ENCODE results near the gene KLHL33. TPM values are rescaled to one million over a fixed set of nuclear protein-coding genes. Genes with fewer than 3 reads are reported as not detected.
A peak's percentile ranks its signal among the peaks of the same experiment; 100 is the strongest.
"Not testable (repeated sequence)": the region's sequence is repeated elsewhere in the genome, so short reads cannot be mapped to it uniquely, and the experiment has no call there.

The KLHL33 gene
- total RNA-seq, 1 donor from 2014 or later = 0.04 TPM

- ATAC-seq = not testable (repeated sequence)
Measured at GRCh38 chr14:20452831-20453230, 16.9 kb upstream of the KLHL33 start.

- no peak for ATAC-seq
Measured at GRCh38 chr14:20446889-20447288, 10.9 kb upstream of the KLHL33 start.

GRCh38 chr14:20443650-20444049 is 7.7 kb upstream of the KLHL33 start:
- not testable (repeated sequence) for ATAC-seq

- no peak for ATAC-seq
Measured at GRCh38 chr14:20441461-20441860, 5.5 kb upstream of the KLHL33 start.

GRCh38 chr14:20440882-20441281 is 4.9 kb upstream of the KLHL33 start:
- ATAC-seq = peak; percentile 50

GRCh38 chr14:20440465-20440864 is 4.5 kb upstream of the KLHL33 start:
- peak; percentile 12 for ATAC-seq

GRCh38 chr14:20438664-20439063 is 2.7 kb upstream of the KLHL33 start:
- no peak for ATAC-seq

GRCh38 chr14:20436363-20436755 is 393 bp upstream of the KLHL33 start:
- ATAC-seq = no peak

- no peak for ATAC-seq
Measured at GRCh38 chr14:20434701-20435581, 1.0 kb downstream of the KLHL33 start.

GRCh38 chr14:20429801-20430669 is 5.9 kb downstream of the KLHL33 start:
- ATAC-seq = no peak

- ATAC-seq = peak; percentile 22
Measured at GRCh38 chr14:20428802-20429201, 7.2 kb downstream of the KLHL33 start.

- peak; percentile 11 for ATAC-seq
Measured at GRCh38 chr14:20428010-20428365, 8.0 kb downstream of the KLHL33 start.

GRCh38 chr14:20427231-20428009 is 8.5 kb downstream of the KLHL33 start:
- ATAC-seq = peak; percentile 70

GRCh38 chr14:20424851-20425250 is 11.1 kb downstream of the KLHL33 start:
- ATAC-seq = no peak

GRCh38 chr14:20422886-20423285 is 13.1 kb downstream of the KLHL33 start:
- ATAC-seq = no peak

- ATAC-seq = no peak
Measured at GRCh38 chr14:20421267-20421666, 14.7 kb downstream of the KLHL33 start.

- ATAC-seq = no peak
Measured at GRCh38 chr14:20419419-20419818, 16.5 kb downstream of the KLHL33 start.

GRCh38 chr14:20418501-20418909 is 17.5 kb downstream of the KLHL33 start:
- ATAC-seq = no peak

GRCh38 chr14:20417250-20418186 is 18.4 kb downstream of the KLHL33 start:
- no peak for ATAC-seq

GRCh38 chr14:20416223-20416622 is 19.7 kb downstream of the KLHL33 start:
- ATAC-seq = no peak

- peak; percentile 20 for ATAC-seq
Measured at GRCh38 chr14:20415782-20416206, 20.2 kb downstream of the KLHL33 start.

- peak; percentile 11 for ATAC-seq
Measured at GRCh38 chr14:20413744-20414082, 22.3 kb downstream of the KLHL33 start.
